ENCODE measurements around the gene TMPRSS2. TPM values are rescaled to one million over a fixed set of nuclear protein-coding genes. Genes with fewer than 3 reads are reported as not detected.
A peak's percentile ranks its signal among the peaks of the same experiment; 100 is the strongest.

TMPRSS2 gene
- total RNA-seq, 1 experiment from 2014 or later = 71.0 TPM

DNA sequence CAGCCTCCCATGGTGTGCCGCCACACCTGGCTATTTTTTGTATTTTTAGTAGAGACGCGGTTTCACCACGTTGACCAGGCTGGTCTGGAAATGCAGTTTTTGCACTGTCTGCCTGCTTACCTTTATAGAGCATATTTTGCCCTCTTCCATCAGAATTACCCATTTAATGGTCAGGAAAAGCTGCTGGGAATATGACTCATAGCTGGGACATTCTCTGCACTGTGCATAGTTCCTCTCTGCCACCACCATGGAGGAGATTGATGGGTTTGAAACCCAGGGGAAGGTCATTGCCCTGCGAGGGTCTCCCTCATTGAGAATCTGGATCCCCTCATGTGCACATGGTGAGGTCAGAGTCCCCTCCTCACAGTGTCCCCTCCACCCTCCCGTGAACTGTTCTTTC is 49.8 kb downstream of the TMPRSS2 start:
- H3K36me3 Mint-ChIP-seq (ENCODE audit: insufficient read depth, unreplicated experiment) = peaks cover 18% of the 10 kb centered on the region
- intact Hi-C loops (cut with micrococcal nuclease; ENCODE audit: unreplicated experiment) = no loop called here
- POLR2A ChIA-PET = no interaction called here

DNA sequence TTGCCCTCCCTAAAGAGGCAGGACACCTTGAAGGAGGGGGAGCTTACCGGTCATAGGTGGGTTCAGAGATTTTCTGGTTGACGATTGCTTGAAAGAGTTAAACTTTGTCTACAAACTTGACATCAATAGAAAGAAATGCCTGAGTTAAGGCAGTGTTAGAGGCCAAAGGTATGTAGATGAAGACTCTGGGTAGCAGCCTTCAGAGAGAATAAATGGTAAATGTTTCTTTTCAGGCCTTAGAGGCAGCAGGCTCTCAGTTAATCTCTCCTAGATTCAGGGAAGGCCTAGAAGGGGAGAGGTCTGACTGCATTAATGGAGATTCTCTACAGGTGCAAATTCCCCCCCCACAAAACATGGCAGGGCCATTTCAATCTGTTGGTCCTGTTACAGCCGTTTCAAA is 54.2 kb downstream of the TMPRSS2 start:
- H3K27me3 ChIP-seq (replicated peaks; ENCODE audit: control insufficient read depth, insufficient read depth, low read length) = no peaks in the 10 kb centered on the region
- BruUV-seq (replicated peaks) = no TSS peak
- H3K36me3 ChIP-seq (ENCODE audit: control insufficient read depth, insufficient read depth, low read length) = no peaks in the 10 kb centered on the region
- ChIA-PET POLR2A (no interaction called here), CTCF (no interaction called here)
- Mint-ChIP-seq H3K27me3 (ENCODE audit: insufficient read depth, unreplicated experiment) (no peaks in the 10 kb centered on the region), H3K36me3 (ENCODE audit: insufficient read depth, unreplicated experiment) (peaks cover 7% of the 10 kb centered on the region), H3K27ac (ENCODE audit: unreplicated experiment) (no peak overlapping the region), H3K4me1 (ENCODE audit: low read depth, unreplicated experiment) (peaks cover 2% of the 10 kb centered on the region), H3K9me3 (ENCODE audit: unreplicated experiment) (no peaks in the 10 kb centered on the region), H3K4me3 (ENCODE audit: unreplicated experiment) (no peak overlapping the region)
- H3K4me3 ChIP-seq (ENCODE audit: low read depth, low read length) = no peak overlapping the region
- no peaks in the 10 kb centered on the region for H3K4me1 ChIP-seq
- intact Hi-C loops (cut with micrococcal nuclease; ENCODE audit: unreplicated experiment) = no loop called here
- TF ChIP-seq, protein P1, sequence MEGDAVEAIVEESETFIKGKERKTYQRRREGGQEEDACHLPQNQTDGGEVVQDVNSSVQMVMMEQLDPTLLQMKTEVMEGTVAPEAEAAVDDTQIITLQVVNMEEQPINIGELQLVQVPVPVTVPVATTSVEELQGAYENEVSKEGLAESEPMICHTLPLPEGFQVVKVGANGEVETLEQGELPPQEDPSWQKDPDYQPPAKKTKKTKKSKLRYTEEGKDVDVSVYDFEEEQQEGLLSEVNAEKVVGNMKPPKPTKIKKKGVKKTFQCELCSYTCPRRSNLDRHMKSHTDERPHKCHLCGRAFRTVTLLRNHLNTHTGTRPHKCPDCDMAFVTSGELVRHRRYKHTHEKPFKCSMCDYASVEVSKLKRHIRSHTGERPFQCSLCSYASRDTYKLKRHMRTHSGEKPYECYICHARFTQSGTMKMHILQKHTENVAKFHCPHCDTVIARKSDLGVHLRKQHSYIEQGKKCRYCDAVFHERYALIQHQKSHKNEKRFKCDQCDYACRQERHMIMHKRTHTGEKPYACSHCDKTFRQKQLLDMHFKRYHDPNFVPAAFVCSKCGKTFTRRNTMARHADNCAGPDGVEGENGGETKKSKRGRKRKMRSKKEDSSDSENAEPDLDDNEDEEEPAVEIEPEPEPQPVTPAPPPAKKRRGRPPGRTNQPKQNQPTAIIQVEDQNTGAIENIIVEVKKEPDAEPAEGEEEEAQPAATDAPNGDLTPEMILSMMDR (IDR thresholded peaks at IDR 0.05; ENCODE audit: insufficient read depth in 1 of 2, low read depth in 1 of 2, low read length in 1 of 2, severe bottlenecking in 1 of 2, unreplicated experiment in 1 of 2) = no peak
- DNase-seq = no peak
- no peaks in the 10 kb centered on the region for H3K9me3 ChIP-seq

More for the DNA sequence above, 49.8 kb downstream of the TMPRSS2 start:
- CTCF ChIA-PET = interaction anchor here (0.7 to 3.9 kb wide), 2 partner anchors 132 to 175 kb away, joined by 3 to 37 read pairs; no protein-coding TSS in a partner anchor
- no peaks in the 10 kb centered on the region for H3K27me3 ChIP-seq (replicated peaks; ENCODE audit: control insufficient read depth, insufficient read depth, low read length)
- H3K4me3 Mint-ChIP-seq (ENCODE audit: unreplicated experiment) = no peak overlapping the region
- no peaks in the 10 kb centered on the region for H3K4me1 ChIP-seq
- H3K4me3 ChIP-seq (ENCODE audit: low read depth, low read length) = no peak overlapping the region
- no peaks in the 10 kb centered on the region for H3K9me3 Mint-ChIP-seq (ENCODE audit: unreplicated experiment)
- DNase-seq = no peak
- peaks cover 3% of the 10 kb centered on the region for H3K9me3 ChIP-seq
- peak overlapping the region; percentile 26 for H3K27ac Mint-ChIP-seq (ENCODE audit: unreplicated experiment)
- no peaks in the 10 kb centered on the region for H3K36me3 ChIP-seq (ENCODE audit: control insufficient read depth, insufficient read depth, low read length)
- no TSS peak for BruUV-seq (replicated peaks)
- TF ChIP-seq, protein P1 (IDR thresholded peaks at IDR 0.05; ENCODE audit: insufficient read depth in 1 of 2, low read depth in 1 of 2, low read length in 1 of 2, severe bottlenecking in 1 of 2, unreplicated experiment in 1 of 2) = no peak
- H3K4me1 Mint-ChIP-seq (ENCODE audit: low read depth, unreplicated experiment) = peaks cover 13% of the 10 kb centered on the region
- no peaks in the 10 kb centered on the region for H3K27me3 Mint-ChIP-seq (ENCODE audit: insufficient read depth, unreplicated experiment)

DNA sequence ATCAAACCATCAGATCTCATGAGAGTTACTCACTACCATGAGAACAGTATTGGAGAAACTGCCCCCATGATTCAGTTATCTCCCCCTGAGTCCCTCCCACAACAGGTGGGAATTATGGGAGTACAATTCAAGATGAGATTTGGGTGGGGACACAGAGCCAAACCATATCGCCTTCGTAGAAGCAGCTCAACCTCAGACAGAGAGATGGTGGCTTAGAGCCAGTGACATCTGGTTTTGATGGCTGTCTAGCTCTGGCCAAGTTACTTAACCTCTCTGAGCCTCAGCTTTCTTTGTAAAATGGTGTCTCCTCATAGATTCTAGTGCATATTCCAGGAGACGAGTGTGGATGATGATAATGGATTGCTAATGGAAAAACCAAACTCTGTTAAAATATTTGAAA is 54.8 kb downstream of the TMPRSS2 start:
- BruUV-seq (replicated peaks) = no TSS peak
- POLR2A ChIA-PET = no interaction called here
- intact Hi-C loops (cut with micrococcal nuclease; ENCODE audit: unreplicated experiment) = no loop called here
- TF ChIP-seq, protein P1 (IDR thresholded peaks at IDR 0.05; ENCODE audit: insufficient read depth in 1 of 2, low read depth in 1 of 2, low read length in 1 of 2, severe bottlenecking in 1 of 2, unreplicated experiment in 1 of 2) = no peak
- Histone ChIP-seq H3K27me3 (replicated peaks; ENCODE audit: control insufficient read depth, insufficient read depth, low read length) (no peaks in the 10 kb centered on the region), H3K9me3 (no peaks in the 10 kb centered on the region), H3K36me3 (ENCODE audit: control insufficient read depth, insufficient read depth, low read length) (no peaks in the 10 kb centered on the region), H3K4me1 (no peaks in the 10 kb centered on the region), H3K4me3 (ENCODE audit: low read depth, low read length) (no peak overlapping the region)
- Mint-ChIP-seq H3K9me3 (ENCODE audit: unreplicated experiment) (no peaks in the 10 kb centered on the region), H3K36me3 (ENCODE audit: insufficient read depth, unreplicated experiment) (peaks cover 7% of the 10 kb centered on the region), H3K4me1 (ENCODE audit: low read depth, unreplicated experiment) (no peaks in the 10 kb centered on the region), H3K27ac (ENCODE audit: unreplicated experiment) (no peak overlapping the region), H3K4me3 (ENCODE audit: unreplicated experiment) (no peak overlapping the region), H3K27me3 (ENCODE audit: insufficient read depth, unreplicated experiment) (no peaks in the 10 kb centered on the region)
- CTCF ChIA-PET = no interaction called here
- no peak for DNase-seq

Measured in Caco-2 (cell line).